ENCODE results near the gene CYP2B6.

CYP2B6 gene

DNA sequence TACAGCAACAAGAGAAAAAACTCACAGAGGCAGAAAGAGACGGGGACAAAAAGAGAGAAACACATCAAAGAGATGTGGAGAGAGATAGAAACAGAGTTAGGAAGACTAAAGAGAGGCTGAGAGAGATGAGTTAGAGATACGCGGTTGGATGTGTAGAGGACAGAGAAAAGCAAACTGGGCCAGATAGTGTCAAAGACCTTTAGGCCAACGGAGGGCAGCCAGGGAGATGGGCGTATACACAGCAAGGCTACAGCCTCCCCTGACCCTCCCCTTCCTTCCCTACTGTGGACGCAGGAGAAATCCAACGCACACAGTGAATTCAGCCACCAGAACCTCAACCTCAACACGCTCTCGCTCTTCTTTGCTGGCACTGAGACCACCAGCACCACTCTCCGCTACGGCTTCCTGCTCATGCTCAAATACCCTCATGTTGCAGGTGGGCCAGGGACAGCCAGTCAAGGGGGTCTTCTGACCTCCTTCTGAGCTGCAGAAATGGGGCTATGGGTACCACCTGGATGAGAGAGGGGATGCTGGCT is 18.7 kb downstream of the CYP2B6 start:
- H3F3A ChIP-seq (ENCODE audit: control insufficient read depth, insufficient read depth), result no peaks in the 10 kb centered on the region
- H3K9me2 ChIP-seq (replicated peaks; ENCODE audit: control insufficient read depth, low read length), result no peaks in the 10 kb centered on the region
- H3K79me2 ChIP-seq (ENCODE audit: control insufficient read depth, low read length), result no peaks in the 10 kb centered on the region
- no peak overlapping the region for H3K4me2 ChIP-seq (ENCODE audit: low read length)
- no peak overlapping the region for H3K27ac ChIP-seq (ENCODE audit: low read depth, low read length)
- H3K9me3 ChIP-seq (ENCODE audit: control insufficient read depth, insufficient read depth, low read length), result no peaks in the 10 kb centered on the region
- H3K27me3 ChIP-seq (ENCODE audit: control insufficient read depth, low read length), result 0 out of 2 replicates have a peak, but pooled peaks cover 3% of the 10 kb centered on the region
- no peaks in the 10 kb centered on the region for H3K36me3 ChIP-seq (ENCODE audit: control insufficient read depth, low read length)
- H3K4me1 ChIP-seq (ENCODE audit: control insufficient read depth, low read length), result no peaks in the 10 kb centered on the region
- TF ChIP-seq, protein P1, sequence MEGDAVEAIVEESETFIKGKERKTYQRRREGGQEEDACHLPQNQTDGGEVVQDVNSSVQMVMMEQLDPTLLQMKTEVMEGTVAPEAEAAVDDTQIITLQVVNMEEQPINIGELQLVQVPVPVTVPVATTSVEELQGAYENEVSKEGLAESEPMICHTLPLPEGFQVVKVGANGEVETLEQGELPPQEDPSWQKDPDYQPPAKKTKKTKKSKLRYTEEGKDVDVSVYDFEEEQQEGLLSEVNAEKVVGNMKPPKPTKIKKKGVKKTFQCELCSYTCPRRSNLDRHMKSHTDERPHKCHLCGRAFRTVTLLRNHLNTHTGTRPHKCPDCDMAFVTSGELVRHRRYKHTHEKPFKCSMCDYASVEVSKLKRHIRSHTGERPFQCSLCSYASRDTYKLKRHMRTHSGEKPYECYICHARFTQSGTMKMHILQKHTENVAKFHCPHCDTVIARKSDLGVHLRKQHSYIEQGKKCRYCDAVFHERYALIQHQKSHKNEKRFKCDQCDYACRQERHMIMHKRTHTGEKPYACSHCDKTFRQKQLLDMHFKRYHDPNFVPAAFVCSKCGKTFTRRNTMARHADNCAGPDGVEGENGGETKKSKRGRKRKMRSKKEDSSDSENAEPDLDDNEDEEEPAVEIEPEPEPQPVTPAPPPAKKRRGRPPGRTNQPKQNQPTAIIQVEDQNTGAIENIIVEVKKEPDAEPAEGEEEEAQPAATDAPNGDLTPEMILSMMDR (IDR thresholded peaks at IDR 0.05; ENCODE audit: low read depth, low read length, poor library complexity, severe bottlenecking), result no peak
- TF ChIP-seq EZH2phosphoT487 (IDR thresholded peaks at IDR 0.05; ENCODE audit: borderline replicate concordance, low read length), result no peak
- H4K20me1 ChIP-seq (ENCODE audit: control insufficient read depth, insufficient read depth, low read depth, low read length), result no peaks in the 10 kb centered on the region
- H3K4me3 ChIP-seq (ENCODE audit: low read length), result no peak overlapping the region

DNA sequence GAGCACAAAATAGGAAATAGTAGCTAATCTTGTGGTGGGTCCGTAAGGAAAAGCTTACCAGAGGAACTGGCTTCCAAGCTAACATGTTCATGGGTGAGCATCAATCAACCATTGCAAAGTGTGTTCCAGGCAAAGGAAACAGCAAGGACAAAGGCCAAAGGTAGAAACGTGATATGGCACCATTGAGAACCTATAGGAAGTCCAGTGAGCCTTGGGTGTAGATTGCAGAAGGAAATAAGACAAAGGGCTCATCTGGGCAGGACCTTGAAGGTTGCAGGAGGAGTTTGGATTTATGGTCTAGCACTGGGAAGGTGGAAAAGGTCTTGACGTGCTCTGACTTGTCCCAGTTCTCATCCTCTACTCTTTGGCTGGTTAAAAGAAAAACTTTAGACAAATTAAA is 22.3 kb downstream of the CYP2B6 start:
- no peaks in the 10 kb centered on the region for H3K36me3 ChIP-seq (ENCODE audit: control insufficient read depth, low read length)
- no peaks in the 10 kb centered on the region for H3K79me2 ChIP-seq (ENCODE audit: control insufficient read depth, low read length)
- no peaks in the 10 kb centered on the region for H4K20me1 ChIP-seq (ENCODE audit: control insufficient read depth, insufficient read depth, low read depth, low read length)
- H3F3A ChIP-seq (ENCODE audit: control insufficient read depth, insufficient read depth), result no peaks in the 10 kb centered on the region
- no peak overlapping the region for H3K4me2 ChIP-seq (ENCODE audit: low read length)
- H3K4me3 ChIP-seq (ENCODE audit: low read length), result no peak overlapping the region
- no peak for TF ChIP-seq EZH2phosphoT487 (IDR thresholded peaks at IDR 0.05; ENCODE audit: borderline replicate concordance, low read length)
- TF ChIP-seq, protein P1 (IDR thresholded peaks at IDR 0.05; ENCODE audit: low read depth, low read length, poor library complexity, severe bottlenecking), result no peak
- H3K27ac ChIP-seq (ENCODE audit: low read depth, low read length), result no peak overlapping the region
- no peaks in the 10 kb centered on the region for H3K9me3 ChIP-seq (ENCODE audit: control insufficient read depth, insufficient read depth, low read length)
- H3K27me3 ChIP-seq (ENCODE audit: control insufficient read depth, low read length), result no peaks in the 10 kb centered on the region
- no peaks in the 10 kb centered on the region for H3K4me1 ChIP-seq (ENCODE audit: control insufficient read depth, low read length)
- no peaks in the 10 kb centered on the region for H3K9me2 ChIP-seq (replicated peaks; ENCODE audit: control insufficient read depth, low read length)

DNA sequence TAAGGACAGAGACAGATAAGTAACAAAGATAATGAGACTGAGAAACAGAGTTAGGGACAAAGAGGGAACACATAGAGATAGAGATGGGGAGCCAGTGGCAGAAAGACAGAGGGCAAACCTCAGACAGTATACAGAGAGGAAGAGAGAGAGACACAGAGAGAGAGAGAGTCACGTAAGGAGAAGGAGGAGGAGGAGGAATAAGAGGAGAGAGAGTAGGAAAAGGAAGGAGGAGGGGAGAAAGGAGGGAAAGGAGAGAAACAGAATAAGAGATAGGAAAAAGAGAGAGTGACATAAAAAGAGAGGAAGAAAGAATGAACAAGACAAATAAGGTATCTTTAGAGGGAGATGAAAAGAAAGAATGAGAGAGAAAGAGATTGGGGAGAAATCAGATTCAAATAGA is 23.6 kb downstream of the CYP2B6 start:
- TF ChIP-seq, protein P1 (IDR thresholded peaks at IDR 0.05; ENCODE audit: low read depth, low read length, poor library complexity, severe bottlenecking), result no peak
- TF ChIP-seq EZH2phosphoT487 (IDR thresholded peaks at IDR 0.05; ENCODE audit: borderline replicate concordance, low read length), result no peak
- Histone ChIP-seq H3K79me2 (ENCODE audit: control insufficient read depth, low read length) (no peaks in the 10 kb centered on the region), H3K4me2 (ENCODE audit: low read length) (no peak overlapping the region), H3K36me3 (ENCODE audit: control insufficient read depth, low read length) (no peaks in the 10 kb centered on the region), H3K4me3 (ENCODE audit: low read length) (no peak overlapping the region), H3K9me3 (ENCODE audit: control insufficient read depth, insufficient read depth, low read length) (no peaks in the 10 kb centered on the region), H3F3A (ENCODE audit: control insufficient read depth, insufficient read depth) (no peaks in the 10 kb centered on the region), H3K4me1 (ENCODE audit: control insufficient read depth, low read length) (no peaks in the 10 kb centered on the region), H3K9me2 (replicated peaks; ENCODE audit: control insufficient read depth, low read length) (no peaks in the 10 kb centered on the region), H4K20me1 (ENCODE audit: control insufficient read depth, insufficient read depth, low read depth, low read length) (no peaks in the 10 kb centered on the region), H3K27me3 (ENCODE audit: control insufficient read depth, low read length) (no peaks in the 10 kb centered on the region), H3K27ac (ENCODE audit: low read depth, low read length) (no peak overlapping the region)
